ENCODE data around the gene ZNHIT3.

- TF ChIP-seq EZH2phosphoT487 (IDR thresholded peaks at IDR 0.05; ENCODE audit: unreplicated experiment) (no peak), CTCF (conservative IDR thresholded peaks at IDR 0.05; ENCODE audit: low read depth in 2 of 2) (no peak)
Measured at GRCh38 chr17:36529121-36529520, 42.6 kb downstream of the ZNHIT3 start.
